ENCODE measurements around the gene SYCE1.

Gene SYCE1

DNA sequence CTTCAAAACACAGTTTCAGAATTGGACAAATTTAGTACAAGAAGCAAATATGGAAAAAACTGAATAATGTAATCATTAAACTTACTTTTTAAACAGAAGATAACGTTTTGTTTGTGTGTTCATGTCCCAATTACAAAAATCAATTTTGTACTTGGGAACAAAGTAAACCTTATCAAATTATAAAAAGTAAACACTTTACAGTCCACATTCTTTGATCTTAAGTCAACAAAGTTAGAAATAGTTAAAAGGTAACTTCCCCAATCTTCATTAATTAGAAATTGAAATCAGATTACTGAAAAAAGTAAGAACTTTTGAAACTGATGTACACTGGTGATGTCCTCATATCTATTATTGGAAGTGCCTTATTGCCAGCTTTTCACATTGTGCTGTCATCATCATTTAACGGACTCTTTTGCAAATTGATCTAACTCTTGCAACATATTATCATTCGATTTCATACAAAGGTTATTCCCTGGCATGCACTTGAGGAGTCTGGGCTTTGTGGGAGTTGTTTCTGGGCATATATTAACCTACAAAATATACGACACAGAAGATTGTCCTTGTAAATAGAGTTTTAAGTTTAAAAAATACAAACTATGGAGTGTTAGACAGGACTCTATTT lies 53.4 kb downstream of the SYCE1 start:
- Histone ChIP-seq H2AFZ (ENCODE audit: low read depth, low read length) (no peak overlapping the region), H3K27me3 (ENCODE audit: insufficient read depth, low read length, poor library complexity) (no peaks in the 10 kb centered on the region), H3K79me2 (ENCODE audit: insufficient read depth, low read length) (no peaks in the 10 kb centered on the region), H3K36me3 (ENCODE audit: insufficient read depth, low read length) (no peaks in the 10 kb centered on the region), H4K20me1 (ENCODE audit: insufficient read depth, low read length) (no peaks in the 10 kb centered on the region), H3K4me1 (ENCODE audit: insufficient read depth, low read length) (no peaks in the 10 kb centered on the region), H3K9ac (ENCODE audit: low read depth, low read length) (no peak overlapping the region), H3K4me3 (ENCODE audit: low read depth in 1 of 2, low read length in 2 of 2) (no peak overlapping the region), H3K27ac (ENCODE audit: low read length) (no peak overlapping the region), H3K4me2 (ENCODE audit: insufficient read depth, low read length) (no peak overlapping the region), H3K9me3 (ENCODE audit: insufficient read depth, low read length, severe bottlenecking) (no peaks in the 10 kb centered on the region)
- ATAC-seq (ENCODE audit: insufficient read depth, low read depth) (no peak), DNase-seq (no peak)
- TF ChIP-seq EZH2 (IDR thresholded peaks at IDR 0.05; ENCODE audit: borderline replicate concordance, low read depth, low read length, severe bottlenecking) = no peak
- TF ChIP-seq, protein P1, sequence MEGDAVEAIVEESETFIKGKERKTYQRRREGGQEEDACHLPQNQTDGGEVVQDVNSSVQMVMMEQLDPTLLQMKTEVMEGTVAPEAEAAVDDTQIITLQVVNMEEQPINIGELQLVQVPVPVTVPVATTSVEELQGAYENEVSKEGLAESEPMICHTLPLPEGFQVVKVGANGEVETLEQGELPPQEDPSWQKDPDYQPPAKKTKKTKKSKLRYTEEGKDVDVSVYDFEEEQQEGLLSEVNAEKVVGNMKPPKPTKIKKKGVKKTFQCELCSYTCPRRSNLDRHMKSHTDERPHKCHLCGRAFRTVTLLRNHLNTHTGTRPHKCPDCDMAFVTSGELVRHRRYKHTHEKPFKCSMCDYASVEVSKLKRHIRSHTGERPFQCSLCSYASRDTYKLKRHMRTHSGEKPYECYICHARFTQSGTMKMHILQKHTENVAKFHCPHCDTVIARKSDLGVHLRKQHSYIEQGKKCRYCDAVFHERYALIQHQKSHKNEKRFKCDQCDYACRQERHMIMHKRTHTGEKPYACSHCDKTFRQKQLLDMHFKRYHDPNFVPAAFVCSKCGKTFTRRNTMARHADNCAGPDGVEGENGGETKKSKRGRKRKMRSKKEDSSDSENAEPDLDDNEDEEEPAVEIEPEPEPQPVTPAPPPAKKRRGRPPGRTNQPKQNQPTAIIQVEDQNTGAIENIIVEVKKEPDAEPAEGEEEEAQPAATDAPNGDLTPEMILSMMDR (IDR thresholded peaks at IDR 0.05; ENCODE audit: borderline replicate concordance, extremely low read depth, low read length, poor library complexity, severe bottlenecking) = no peak

- no peak overlapping the region for H3K27ac ChIP-seq (ENCODE audit: low read length)
- no peaks in the 10 kb centered on the region for H4K20me1 ChIP-seq (ENCODE audit: insufficient read depth, low read length)
- no peak for TF ChIP-seq EZH2 (IDR thresholded peaks at IDR 0.05; ENCODE audit: borderline replicate concordance, low read depth, low read length, severe bottlenecking)
- TF ChIP-seq, protein P1 (IDR thresholded peaks at IDR 0.05; ENCODE audit: borderline replicate concordance, extremely low read depth, low read length, poor library complexity, severe bottlenecking) = no peak
- H3K79me2 ChIP-seq (ENCODE audit: insufficient read depth, low read length) = no peaks in the 10 kb centered on the region
- H3K27me3 ChIP-seq (ENCODE audit: insufficient read depth, low read length, poor library complexity) = no peaks in the 10 kb centered on the region
- H3K4me1 ChIP-seq (ENCODE audit: insufficient read depth, low read length) = no peaks in the 10 kb centered on the region
- ATAC-seq (ENCODE audit: insufficient read depth, low read depth) = no peak
- H2AFZ ChIP-seq (ENCODE audit: low read depth, low read length) = no peak overlapping the region
- H3K4me3 ChIP-seq (ENCODE audit: low read depth in 1 of 2, low read length in 2 of 2) = no peak overlapping the region
- no peak overlapping the region for H3K4me2 ChIP-seq (ENCODE audit: insufficient read depth, low read length)
- no peaks in the 10 kb centered on the region for H3K36me3 ChIP-seq (ENCODE audit: insufficient read depth, low read length)
- DNase-seq = no peak
- no peaks in the 10 kb centered on the region for H3K9me3 ChIP-seq (ENCODE audit: insufficient read depth, low read length, severe bottlenecking)
- no peak overlapping the region for H3K9ac ChIP-seq (ENCODE audit: low read depth, low read length)
These were observed 54.0 kb downstream of the SYCE1 start for GRCh38 chr10:133511408-133511807.

GRCh38 chr10:133509700-133510099 lies 55.7 kb downstream of the SYCE1 start:
- H3K4me3 ChIP-seq (ENCODE audit: low read depth in 1 of 2, low read length in 2 of 2) = no peak overlapping the region
- H3K4me1 ChIP-seq (ENCODE audit: insufficient read depth, low read length) = no peaks in the 10 kb centered on the region
- H3K9ac ChIP-seq (ENCODE audit: low read depth, low read length) = no peak overlapping the region
- no peaks in the 10 kb centered on the region for H3K79me2 ChIP-seq (ENCODE audit: insufficient read depth, low read length)
- H3K36me3 ChIP-seq (ENCODE audit: insufficient read depth, low read length) = no peaks in the 10 kb centered on the region
- ATAC-seq (ENCODE audit: insufficient read depth, low read depth) = no peak
- no peak for DNase-seq
- TF ChIP-seq EZH2 (IDR thresholded peaks at IDR 0.05; ENCODE audit: borderline replicate concordance, low read depth, low read length, severe bottlenecking) = no peak
- TF ChIP-seq, protein P1 (IDR thresholded peaks at IDR 0.05; ENCODE audit: borderline replicate concordance, extremely low read depth, low read length, poor library complexity, severe bottlenecking) = no peak
- no peak overlapping the region for H3K4me2 ChIP-seq (ENCODE audit: insufficient read depth, low read length)
- H2AFZ ChIP-seq (ENCODE audit: low read depth, low read length) = no peak overlapping the region
- no peaks in the 10 kb centered on the region for H4K20me1 ChIP-seq (ENCODE audit: insufficient read depth, low read length)
- no peaks in the 10 kb centered on the region for H3K27me3 ChIP-seq (ENCODE audit: insufficient read depth, low read length, poor library complexity)
- no peaks in the 10 kb centered on the region for H3K9me3 ChIP-seq (ENCODE audit: insufficient read depth, low read length, severe bottlenecking)
- H3K27ac ChIP-seq (ENCODE audit: low read length) = no peak overlapping the region

Data from DND-41 (cell line).